ENCODE results near the gene PTPN1.

Gene PTPN1

GRCh38 chr20:50634191-50634590 is 124.0 kb downstream of the PTPN1 start:
- DNase-seq (ENCODE audit: low read depth in 2 of 2): no peak

Data from activated CD8-positive, alpha-beta memory T cell treated with anti-CD3 and anti-CD28 coated beads for 4 hours (primary cell).